Measurements from ENCODE around the gene SIRPB1. TPM values are rescaled to one million over a fixed set of nuclear protein-coding genes. Genes with fewer than 3 reads are reported as not detected.
"Not testable (repeated sequence)": the region's sequence is repeated elsewhere in the genome, so short reads cannot be mapped to it uniquely, and the experiment has no call there.

SIRPB1 gene
- total RNA-seq, 2 donors from 2014 or later: 0.91 to 1.6 TPM

DNA sequence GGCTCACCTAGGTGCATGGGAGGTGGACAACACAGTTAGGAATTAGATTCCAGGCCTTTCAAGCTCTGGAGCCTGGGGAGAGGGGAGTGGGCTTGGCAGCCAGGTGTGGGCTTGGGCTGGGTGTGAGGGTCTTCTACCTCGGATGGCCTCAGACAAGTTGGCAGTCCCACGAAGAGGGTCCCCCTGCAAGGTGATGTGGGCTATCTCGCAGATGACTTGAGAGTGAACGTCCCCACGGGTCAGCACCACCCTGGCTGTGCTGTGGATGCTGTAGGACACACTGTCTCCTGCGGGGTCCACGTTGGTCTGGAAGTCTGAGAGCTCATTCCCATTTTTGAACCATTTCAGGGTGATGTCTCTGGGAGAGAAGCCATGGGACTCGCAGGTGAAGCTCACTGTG is 48.2 kb downstream of the SIRPB1 start:
- not testable (repeated sequence) for ATAC-seq (replicated peaks in 1 of 2); DNase-seq; H3K36me3 Mint-ChIP-seq (ENCODE audit: insufficient read depth in 2 of 2); H3K27me3 Mint-ChIP-seq (ENCODE audit: low read depth); H3K9me3 Mint-ChIP-seq; H3K4me3 Mint-ChIP-seq; H3K27ac Mint-ChIP-seq
- peaks cover 18% of the 10 kb centered on the region for H3K4me1 Mint-ChIP-seq (ENCODE audit: low read depth)

Other genes with a start within 250 kb of the SIRPB1 start
- 100 to 1,000 TPM; 228 to 278 TPM for gene FKBP1A, start 227.0 kb downstream of the SIRPB1 start, total RNA-seq
- gene NSFL1C, start 153.2 kb downstream of the SIRPB1 start, total RNA-seq: 10 to 100 TPM; 57.9 to 75.4 TPM
- not detected for gene SIRPB2, start 128.6 kb downstream of the SIRPB1 start, total RNA-seq
- gene SIRPD, start 62.3 kb downstream of the SIRPB1 start, total RNA-seq: not detected
- gene SIRPG, start 37.8 kb upstream of the SIRPB1 start, total RNA-seq: 10 to 100 TPM; 37.0 to 55.4 TPM

Data from activated T-cell treated with anti-CD3 and anti-CD28 coated beads, Interleukin-2, amount 50 U/mL, for 72 hours (primary cell).